Neuronal stem cell (in vitro differentiated cells): Measurements from ENCODE around the gene HIKESHI.

ENCODE experiments used
- DNase-seq: peaks from one replicate; pipeline ENCODE4 v3.0.0-alpha.2; 2013; ENCODE audit warnings: low spot score
- H2AFZ ChIP-seq: one replicate; pipeline ENCODE4 v1.6.1; 2013; ENCODE audit warnings: mild to moderate bottlenecking, low read length, inconsistent platforms
- H2AK5ac ChIP-seq: 2 replicates; pipeline ENCODE4 v1.6.1; 2013; ENCODE audit warnings: low read depth, mild to moderate bottlenecking, inconsistent platforms, low read length, moderate library complexity, mixed read lengths
- H2BK120ac ChIP-seq: 2 replicates; pipeline ENCODE4 v1.6.1; 2013; ENCODE audit warnings: low read depth, mild to moderate bottlenecking, inconsistent platforms, low read length, moderate library complexity, mixed read lengths
- H2BK12ac ChIP-seq: one replicate; pipeline ENCODE4 v1.6.1; 2013; ENCODE audit warnings: low read length, inconsistent platforms
- H2BK15ac ChIP-seq: 2 replicates; pipeline ENCODE4 v1.6.1; 2013; ENCODE audit warnings: mild to moderate bottlenecking, low read length, inconsistent platforms, mixed read lengths
- H2BK5ac ChIP-seq: one replicate; pipeline ENCODE4 v1.6.1; 2013; ENCODE audit warnings: inconsistent platforms, mild to moderate bottlenecking, low read length, moderate library complexity
- H3K14ac ChIP-seq: one replicate; pipeline ENCODE4 v1.6.1; 2013; ENCODE audit warnings: low read length, inconsistent platforms
- H3K18ac ChIP-seq: 2 replicates; pipeline ENCODE4 v1.6.1; 2013; ENCODE audit warnings: low read length, inconsistent platforms
- H3K23ac ChIP-seq: 2 replicates; pipeline ENCODE4 v1.6.1; 2013; ENCODE audit warnings: low read depth, mild to moderate bottlenecking, mixed read lengths, low read length, inconsistent platforms; ENCODE audit not compliant: poor library complexity
- H3K27ac ChIP-seq: replicated peaks from 3 replicates; pipeline ENCODE4 v1.5.1; 2013; ENCODE audit warnings: low read length, inconsistent platforms
- H3K27me3 ChIP-seq, 3 experiments: 2 replicates each; pipeline ENCODE4 v1.6.1; 2013; ENCODE audit warnings: low read length in 3 of 3, mild to moderate bottlenecking in 2 of 3, inconsistent platforms in 1 of 3, low read depth in 1 of 3, mixed read lengths in 1 of 3, moderate library complexity in 1 of 3; ENCODE audit not compliant: control insufficient read depth in 3 of 3, insufficient read depth in 3 of 3
- H3K36me3 ChIP-seq, 2 donors: replicated peaks in 1 of 2; 2 replicates each; pipeline ENCODE4 v1.6.1; 2013; ENCODE audit warnings: low read length in 2 of 2; ENCODE audit not compliant: control insufficient read depth in 2 of 2, insufficient read depth in 2 of 2
- H3K4ac ChIP-seq: 2 replicates; pipeline ENCODE4 v1.6.1; 2013; ENCODE audit warnings: inconsistent platforms, mild to moderate bottlenecking, low read length, moderate library complexity
- H3K4me1 ChIP-seq, 2 donors: 1 replicate in 1 of 2; 2 replicates in 1 of 2; pipeline ENCODE4 v1.6.1; 2013; ENCODE audit warnings: low read length in 2 of 2, low read depth in 1 of 2; ENCODE audit not compliant: control insufficient read depth in 2 of 2, insufficient read depth in 1 of 2
- H3K4me2 ChIP-seq: one replicate; pipeline ENCODE4 v1.6.1; 2013; ENCODE audit warnings: mild to moderate bottlenecking, low read length, inconsistent platforms; ENCODE audit not compliant: insufficient read depth, poor library complexity, severe bottlenecking
- H3K4me3 ChIP-seq, 2 donors: 2 replicates each; pipeline ENCODE4 v1.5.1; 2013; ENCODE audit warnings: low read length in 2 of 2, mild to moderate bottlenecking in 2 of 2, inconsistent platforms in 1 of 2, moderate library complexity in 1 of 2
- H3K79me1 ChIP-seq: one replicate; pipeline ENCODE4 v1.6.1; 2013; ENCODE audit warnings: low read depth, mild to moderate bottlenecking, inconsistent platforms, low read length, moderate library complexity
- H3K9ac ChIP-seq: one replicate; pipeline ENCODE4 v1.6.1; 2013; ENCODE audit warnings: mild to moderate bottlenecking, low read depth, low read length, inconsistent platforms; ENCODE audit not compliant: poor library complexity
- H3K9me3 ChIP-seq, 2 donors: replicated peaks in 1 of 2; 2 replicates each; pipeline versions ENCODE3 to v1.6.1; 2013; ENCODE audit warnings: low read length in 2 of 2, mild to moderate bottlenecking in 2 of 2, inconsistent platforms in 1 of 2, low read depth in 1 of 2, mixed read lengths in 1 of 2, moderate library complexity in 1 of 2; ENCODE audit not compliant: control insufficient read depth in 2 of 2, insufficient read depth in 1 of 2
- H4K8ac ChIP-seq: one replicate; pipeline ENCODE4 v1.6.1; 2013; ENCODE audit warnings: low read depth, mild to moderate bottlenecking, inconsistent platforms, low read length, moderate library complexity
- H4K91ac ChIP-seq: one replicate; pipeline ENCODE4 v1.6.1; 2013; ENCODE audit warnings: low read length, low read depth, mild to moderate bottlenecking, inconsistent platforms; ENCODE audit not compliant: poor library complexity
- WGBS, 2 donors: extraction: QIAGEN DNeasy Blood & Tissue Kit; methylation state at CpG; one replicate each; pipeline ENCODE4 v1.1.7; 2013; ENCODE audit warnings: missing lambda C conversion rate in 2 of 2, mixed read lengths in 1 of 2; ENCODE audit not compliant: insufficient read length in 2 of 2, insufficient replicate concordance in 1 of 2; ENCODE audit errors: extremely low coverage in 2 of 2; 5-methylcytosine and 5-hydroxymethylcytosine counted together

Gene HIKESHI

GRCh38 chr11:86259730-86260129 lies 42.3 kb upstream of the HIKESHI start:
- no peaks in the 10 kb centered on the region for H3K27me3 ChIP-seq
- H3K9ac ChIP-seq: no peak overlapping the region
- no peak overlapping the region for H3K14ac ChIP-seq
- H2BK5ac ChIP-seq: no peak overlapping the region
- H2AK5ac ChIP-seq: no peak overlapping the region
- no peak overlapping the region for H3K4me2 ChIP-seq
- H2AFZ ChIP-seq: no peak overlapping the region
- H3K36me3 ChIP-seq: peaks cover 13 to 98% of the 10 kb centered on the region in 2 donors
- H3K27ac ChIP-seq: no peak overlapping the region
- H2BK12ac ChIP-seq: no peak overlapping the region
- H3K4me3 ChIP-seq: no peak overlapping the region
- H3K4me1 ChIP-seq: no peaks in the 10 kb centered on the region
- H3K4ac ChIP-seq: no peak overlapping the region
- H3K9me3 ChIP-seq: no peaks in the 10 kb centered on the region
- no peak overlapping the region for H4K91ac ChIP-seq
- no peak overlapping the region for H2BK120ac ChIP-seq
- H4K8ac ChIP-seq: no peak overlapping the region
- no peak overlapping the region for H3K18ac ChIP-seq
- DNase-seq: no peak
- H3K79me1 ChIP-seq: no peaks in the 10 kb centered on the region
- H3K23ac ChIP-seq: no peak overlapping the region
- WGBS, 2 donors: no CpG with 5 or more reads among the region's 1 CpG
- H2BK15ac ChIP-seq: no peak overlapping the region

- no peak overlapping the region for H3K27ac ChIP-seq
- H4K91ac ChIP-seq: no peak overlapping the region
- no peaks in the 10 kb centered on the region for H3K9me3 ChIP-seq
- DNase-seq: no peak
- no peak overlapping the region for H3K18ac ChIP-seq
- H2BK12ac ChIP-seq: no peak overlapping the region
- H3K9ac ChIP-seq: no peak overlapping the region
- H2AK5ac ChIP-seq: no peak overlapping the region
- H3K27me3 ChIP-seq: no peaks in the 10 kb centered on the region
- H4K8ac ChIP-seq: no peak overlapping the region
- H2BK5ac ChIP-seq: no peak overlapping the region
- no peaks in the 10 kb centered on the region for H3K4me1 ChIP-seq
- no peak overlapping the region for H3K4me2 ChIP-seq
- no peak overlapping the region for H2BK120ac ChIP-seq
- no peak overlapping the region for H3K4me3 ChIP-seq
- no CpG with 5 or more reads among the region's 3 CpGs for WGBS, 2 donors
- H2BK15ac ChIP-seq: no peak overlapping the region
- H3K36me3 ChIP-seq: peaks cover 13 to 99% of the 10 kb centered on the region in 2 donors
- no peak overlapping the region for H3K14ac ChIP-seq
- no peaks in the 10 kb centered on the region for H3K79me1 ChIP-seq
- no peak overlapping the region for H3K23ac ChIP-seq
- H2AFZ ChIP-seq: no peak overlapping the region
- no peak overlapping the region for H3K4ac ChIP-seq
Measured at GRCh38 chr11:86261328-86261727, 40.7 kb upstream of the HIKESHI start.

GRCh38 chr11:86262387-86262786 lies 39.7 kb upstream of the HIKESHI start:
- Histone ChIP-seq H2BK12ac (no peak overlapping the region), H3K36me3 (peaks cover 9 to 99% of the 10 kb centered on the region in 2 donors), H3K79me1 (no peaks in the 10 kb centered on the region), H3K27me3 (no peaks in the 10 kb centered on the region), H2BK5ac (no peak overlapping the region), H3K4me3 (no peak overlapping the region), H3K4me1 (no peaks in the 10 kb centered on the region), H2AFZ (no peak overlapping the region), H3K4ac (no peak overlapping the region), H3K23ac (no peak overlapping the region), H3K18ac (no peak overlapping the region), H4K8ac (no peak overlapping the region), H2AK5ac (no peak overlapping the region), H4K91ac (no peak overlapping the region), H3K9ac (no peak overlapping the region), H3K4me2 (no peak overlapping the region), H2BK15ac (no peak overlapping the region), H3K27ac (no peak overlapping the region), H3K9me3 (no peaks in the 10 kb centered on the region), H3K14ac (no peak overlapping the region), H2BK120ac (no peak overlapping the region)
- DNase-seq: no peak
- no CpG with 5 or more reads among the region's 6 CpGs for WGBS, 2 donors

- no peak overlapping the region for H4K8ac ChIP-seq
- peaks cover 0 to 2% of the 10 kb centered on the region in 2 donors for H3K9me3 ChIP-seq
- no peaks in the 10 kb centered on the region for H3K4me1 ChIP-seq
- H3K27me3 ChIP-seq: no peaks in the 10 kb centered on the region
- no peaks in the 10 kb centered on the region for H3K79me1 ChIP-seq
- no peak overlapping the region for H3K23ac ChIP-seq
- H3K18ac ChIP-seq: no peak overlapping the region
- H2AK5ac ChIP-seq: no peak overlapping the region
- H3K14ac ChIP-seq: no peak overlapping the region
- H2BK120ac ChIP-seq: no peak overlapping the region
- no peak overlapping the region for H2BK15ac ChIP-seq
- H3K4ac ChIP-seq: no peak overlapping the region
- peaks cover 6 to 94% of the 10 kb centered on the region in 2 donors for H3K36me3 ChIP-seq
- H3K9ac ChIP-seq: no peak overlapping the region
- H2AFZ ChIP-seq: no peak overlapping the region
- H2BK12ac ChIP-seq: no peak overlapping the region
- H3K27ac ChIP-seq: no peak overlapping the region
- H4K91ac ChIP-seq: no peak overlapping the region
- no CpG with 5 or more reads among the region's 2 CpGs for WGBS, 2 donors
- no peak overlapping the region for H3K4me2 ChIP-seq
- no peak overlapping the region for H3K4me3 ChIP-seq
- DNase-seq: no peak
- no peak overlapping the region for H2BK5ac ChIP-seq
Measured at GRCh38 chr11:86264649-86265048, 37.4 kb upstream of the HIKESHI start.
